ENCODE data around the gene CD6. TPM values are rescaled to one million over a fixed set of nuclear protein-coding genes. Genes with fewer than 3 reads are reported as not detected.
A peak's percentile ranks its signal among the peaks of the same experiment; 100 is the strongest.

The CD6 gene
- total RNA-seq, 1 donor from 2014 or later = 0.08 TPM

DNA sequence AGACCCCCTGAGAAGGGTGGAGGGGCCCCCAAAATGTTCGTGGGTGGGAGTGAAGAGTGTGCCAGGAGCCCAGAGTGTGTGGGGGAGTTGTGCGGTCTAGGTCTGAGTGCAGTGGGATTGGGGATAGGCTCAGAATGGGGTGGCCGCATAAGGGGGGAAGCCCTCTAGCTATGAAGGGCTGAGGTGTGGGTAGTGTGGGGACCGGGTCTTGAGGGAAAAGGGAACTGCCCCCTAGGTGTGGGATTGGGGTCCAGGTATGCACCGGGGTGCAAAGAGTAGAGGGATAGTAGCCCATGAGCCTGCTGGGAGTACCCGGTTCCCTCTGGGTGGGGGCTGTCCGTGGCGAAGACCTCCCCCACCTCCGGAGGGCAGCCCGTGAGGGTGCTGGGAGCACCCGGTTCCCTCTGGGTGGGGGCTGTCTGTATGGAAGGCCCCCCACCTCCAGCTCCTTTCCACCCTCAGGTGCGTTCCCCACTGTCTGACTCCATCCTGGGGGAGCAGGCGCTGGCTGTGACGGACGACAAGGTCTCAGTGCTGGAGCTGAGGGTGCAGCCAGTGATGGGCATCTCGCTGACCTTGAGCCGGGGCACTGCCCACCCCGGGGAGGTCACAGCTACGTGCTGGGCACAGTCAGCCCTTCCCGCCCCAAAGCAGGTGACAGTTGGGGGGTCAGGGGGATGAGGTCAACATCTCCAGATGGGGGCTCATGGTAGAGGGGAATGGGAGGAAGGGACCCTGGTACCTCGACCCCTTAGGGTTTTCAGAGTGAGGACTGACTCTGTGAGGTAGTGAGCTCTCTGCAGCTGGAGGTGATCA is 36.5 kb upstream of the CD6 start:
- no peak for DNase-seq (ENCODE audit: low read depth)

DNA sequence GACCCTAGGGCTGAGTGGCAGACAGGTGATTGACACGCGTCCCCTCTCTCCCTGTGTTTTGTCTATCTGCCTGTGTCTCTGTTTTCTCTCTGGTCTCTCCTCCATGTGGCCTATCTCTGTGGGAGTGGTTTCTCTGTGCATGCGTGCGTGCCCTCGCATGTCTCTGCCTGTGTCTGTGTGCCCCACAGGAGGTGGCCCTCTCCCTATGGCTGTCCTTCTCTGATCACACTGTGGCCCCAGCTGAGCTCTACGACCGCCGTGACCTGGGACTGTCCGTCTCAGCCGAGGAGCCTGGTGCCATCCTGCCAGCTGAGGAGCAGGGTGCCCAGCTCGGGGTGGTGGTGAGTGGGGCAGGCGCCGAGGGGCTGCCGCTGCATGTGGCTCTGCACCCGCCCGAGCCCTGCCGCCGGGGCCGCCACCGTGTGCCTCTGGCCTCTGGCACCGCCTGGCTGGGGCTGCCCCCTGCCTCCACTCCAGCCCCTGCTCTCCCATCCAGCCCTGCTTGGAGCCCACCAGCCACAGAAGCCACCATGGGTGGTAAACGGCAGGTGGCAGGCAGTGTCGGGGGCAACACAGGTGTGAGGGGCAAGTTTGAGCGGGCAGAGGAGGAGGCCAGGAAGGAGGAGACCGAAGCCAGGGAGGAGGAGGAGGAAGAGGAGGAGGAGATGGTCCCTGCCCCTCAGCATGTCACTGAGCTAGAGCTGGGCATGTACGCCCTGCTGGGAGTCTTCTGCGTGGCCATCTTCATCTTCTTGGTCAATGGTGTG is 35.6 kb upstream of the CD6 start:
- no peak for DNase-seq (ENCODE audit: low read depth)

DNA sequence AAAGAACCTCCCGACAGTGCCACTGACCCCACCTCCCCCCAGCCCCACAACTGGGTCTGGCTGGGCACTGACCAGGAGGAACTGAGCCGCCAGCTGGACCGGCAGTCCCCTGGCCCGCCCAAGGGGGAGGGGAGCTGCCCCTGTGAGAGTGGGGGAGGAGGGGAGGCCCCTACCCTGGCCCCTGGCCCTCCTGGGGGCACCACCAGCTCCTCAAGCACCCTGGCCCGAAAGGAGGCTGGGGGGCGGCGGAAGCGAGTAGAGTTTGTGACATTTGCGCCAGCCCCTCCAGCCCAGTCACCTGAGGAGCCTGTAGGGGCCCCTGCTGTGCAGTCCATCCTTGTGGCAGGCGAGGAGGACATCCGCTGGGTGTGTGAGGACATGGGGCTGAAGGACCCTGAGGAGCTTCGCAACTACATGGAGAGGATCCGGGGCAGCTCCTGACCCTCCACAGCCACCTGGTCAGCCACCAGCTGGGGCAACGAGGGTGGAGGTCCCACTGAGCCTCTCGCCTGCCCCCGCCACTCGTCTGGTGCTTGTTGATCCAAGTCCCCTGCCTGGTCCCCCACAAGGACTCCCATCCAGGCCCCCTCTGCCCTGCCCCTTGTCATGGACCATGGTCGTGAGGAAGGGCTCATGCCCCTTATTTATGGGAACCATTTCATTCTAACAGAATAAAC is 34.9 kb upstream of the CD6 start:
- no peak for DNase-seq (ENCODE audit: low read depth)

DNA sequence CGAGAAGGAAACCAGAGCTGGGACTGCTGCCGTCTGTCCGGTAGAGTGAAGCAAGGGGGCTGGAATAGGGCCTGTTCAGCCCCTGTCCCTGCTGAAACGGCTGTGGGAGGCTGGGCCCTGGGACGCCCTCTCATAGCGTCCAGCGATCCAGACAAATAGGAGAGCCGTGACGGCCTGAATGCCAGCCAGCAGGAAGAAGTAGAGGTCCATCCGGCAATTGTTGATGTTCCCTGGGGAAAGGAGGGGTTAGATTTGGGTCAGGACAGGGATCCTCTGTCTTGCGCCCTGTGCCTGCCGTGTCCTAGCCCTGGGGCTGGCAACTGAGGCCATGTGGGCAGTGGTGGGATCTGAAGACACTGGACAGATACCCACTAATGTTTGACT is 34.3 kb upstream of the CD6 start:
- DNase-seq (ENCODE audit: low read depth) = no peak

DNA sequence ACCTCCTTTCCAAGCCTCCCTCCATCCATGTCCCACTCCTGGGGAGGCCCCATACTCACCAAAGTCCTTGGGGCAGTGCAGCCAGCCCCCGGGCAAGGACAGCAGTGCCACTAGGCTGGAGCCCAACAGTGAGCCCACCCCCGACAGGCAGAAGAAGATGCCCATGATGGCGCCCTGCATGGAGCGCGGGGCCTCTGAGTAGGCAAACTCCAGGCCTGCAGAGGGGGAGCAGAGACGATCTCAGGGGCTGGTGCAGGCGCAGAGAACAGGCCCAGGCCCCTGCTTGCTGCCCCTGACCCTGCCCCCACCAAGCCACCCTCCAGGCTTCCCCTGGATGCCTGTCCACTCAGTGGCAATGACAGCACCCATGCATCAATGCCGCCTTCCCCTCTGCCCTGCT is 33.7 kb upstream of the CD6 start:
- DNase-seq (ENCODE audit: low read depth) = no peak

DNA sequence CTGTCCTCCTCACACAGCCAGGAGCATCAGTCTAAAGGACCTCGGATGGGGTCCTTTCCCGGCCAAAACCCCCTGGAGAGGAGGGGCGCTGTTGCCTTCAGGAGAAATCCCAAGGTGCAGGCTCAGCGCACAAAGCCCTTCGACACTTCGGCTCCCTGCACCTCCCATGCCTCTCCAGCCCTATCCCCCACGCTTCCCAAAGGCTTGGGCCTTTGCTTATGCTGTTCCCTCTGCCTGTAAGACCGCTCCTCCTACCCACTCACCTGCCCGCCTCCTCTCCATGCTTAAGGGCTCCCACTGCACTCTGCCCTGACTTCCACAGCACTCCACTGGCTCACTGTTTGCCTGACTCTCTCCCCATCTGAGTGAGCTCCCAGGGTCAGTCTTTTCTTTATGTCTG is 33.0 kb upstream of the CD6 start:
- DNase-seq (ENCODE audit: low read depth) = no peak

DNA sequence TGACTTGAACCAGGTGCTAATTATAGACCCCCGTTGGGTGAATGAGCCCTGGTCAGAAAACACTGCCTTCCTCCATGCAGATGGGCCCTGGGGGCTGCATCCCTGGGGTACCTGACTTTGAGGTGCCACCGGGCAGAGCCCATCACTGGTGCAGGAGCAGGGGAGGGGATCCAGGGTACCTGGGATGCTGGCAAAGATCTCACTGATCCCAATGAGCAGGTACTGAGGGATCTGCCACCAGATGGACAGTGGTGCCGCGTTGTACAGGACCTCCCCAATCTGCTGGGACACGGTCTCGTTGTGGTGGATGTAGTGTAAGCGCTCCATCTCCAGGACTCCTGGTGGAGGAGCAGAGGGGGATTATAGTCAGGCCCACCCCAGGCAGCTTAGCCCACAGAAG is 32.2 kb upstream of the CD6 start:
- DNase-seq (ENCODE audit: low read depth) = no peak

DNA sequence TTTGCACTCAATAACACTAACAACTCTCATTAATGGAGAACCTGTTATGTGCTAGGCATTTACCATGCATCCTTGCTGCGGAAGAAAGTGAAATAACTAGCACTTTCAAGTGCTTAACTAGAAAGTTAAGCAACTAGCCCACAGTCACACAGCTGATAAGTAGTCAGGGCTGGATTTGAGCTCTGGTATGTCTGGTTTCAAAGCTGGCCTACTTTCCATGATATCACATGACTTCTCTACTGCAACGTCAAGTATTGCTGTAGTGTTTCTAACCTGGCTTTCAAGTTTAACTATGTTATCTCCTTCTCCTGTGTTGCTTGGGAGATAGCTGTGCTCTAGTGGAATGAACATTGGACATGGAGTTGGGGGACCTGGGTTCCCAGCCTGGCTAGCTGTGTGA is 31.6 kb upstream of the CD6 start:
- DNase-seq (ENCODE audit: low read depth) = no peak

DNA sequence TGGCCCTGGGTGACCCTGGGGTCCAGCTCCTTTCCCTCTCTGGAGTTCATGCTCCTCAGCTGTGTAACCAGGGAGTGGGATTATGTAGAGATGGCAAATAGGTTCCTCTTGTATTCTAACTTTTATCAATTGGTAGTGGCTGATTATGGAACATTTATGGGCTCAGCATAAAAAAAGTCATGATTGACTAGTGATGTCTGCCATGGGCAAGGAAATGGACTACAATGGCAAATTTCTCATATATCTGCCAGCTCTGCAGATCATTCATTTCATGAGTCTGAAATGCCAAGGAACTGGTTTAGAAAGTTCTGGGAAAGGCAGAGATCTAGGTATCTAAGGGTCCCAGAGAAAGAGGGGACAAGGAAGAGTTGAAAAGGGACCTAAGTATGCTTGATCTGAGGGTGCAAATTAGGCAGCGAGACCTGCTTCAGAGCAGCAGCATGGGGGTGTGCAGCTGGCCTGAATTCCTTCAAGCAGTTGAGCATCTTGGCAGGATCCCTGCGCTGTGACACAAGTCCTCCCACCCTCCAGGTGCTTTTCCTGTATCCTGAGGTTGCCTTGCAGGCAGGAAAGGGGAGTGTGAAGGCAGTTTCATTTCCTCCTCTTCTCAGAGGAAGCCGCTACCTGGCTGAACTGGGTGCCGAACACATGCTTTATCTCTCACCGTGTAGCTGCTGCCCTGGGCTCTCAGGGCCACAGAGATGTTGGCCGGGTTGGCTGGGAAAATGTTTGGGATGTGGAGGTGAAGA is 29.9 kb upstream of the CD6 start:
- DNase-seq (ENCODE audit: low read depth) = no peak

DNA sequence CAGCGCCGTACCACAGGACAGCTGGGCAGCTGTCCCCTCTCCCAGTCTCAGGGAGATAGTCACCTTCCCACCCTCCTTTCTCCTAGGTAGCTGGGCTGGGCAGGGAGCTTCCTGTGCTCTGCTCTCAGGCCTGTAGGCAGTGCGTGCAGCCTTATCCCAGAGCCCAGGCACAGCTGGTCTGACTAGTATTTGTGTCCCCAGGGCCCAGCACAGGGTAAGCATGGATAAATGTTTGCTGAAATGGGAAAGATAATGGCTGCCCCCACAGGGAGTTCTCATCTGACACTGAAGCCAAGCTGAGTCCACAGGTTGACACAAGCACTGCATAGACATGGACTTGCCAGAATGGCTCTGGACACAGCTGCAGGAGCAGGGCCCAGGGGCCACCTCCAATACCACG is 29.3 kb upstream of the CD6 start:
- DNase-seq (ENCODE audit: low read depth) = no peak

DNA sequence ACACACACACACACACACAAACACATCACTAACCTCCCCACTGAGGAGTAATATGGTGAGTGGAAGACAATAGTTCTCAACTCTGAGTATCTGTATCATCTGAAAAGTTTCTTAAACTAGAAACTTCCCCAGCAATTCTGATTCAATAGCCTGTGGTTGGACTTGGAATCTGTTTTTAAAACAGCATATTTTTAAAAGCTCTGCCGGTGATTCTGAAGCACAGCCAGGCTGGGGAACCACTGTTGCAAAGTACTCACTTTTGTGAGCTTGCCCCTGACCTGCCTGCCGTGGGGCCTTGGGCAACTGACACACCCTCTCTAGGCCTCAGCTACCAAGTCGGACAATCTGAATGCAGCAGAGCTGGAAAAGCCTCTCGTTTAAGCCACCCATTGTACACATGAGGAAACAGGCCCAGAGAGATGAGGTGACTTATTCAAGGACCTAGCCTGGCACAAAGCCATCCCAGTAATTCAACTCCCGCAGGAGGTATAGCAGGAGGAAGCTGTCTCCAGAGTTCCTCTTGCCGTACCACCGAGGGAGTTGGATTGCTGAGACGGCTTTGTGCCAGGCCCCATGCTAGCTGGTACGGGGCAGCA is 28.4 kb upstream of the CD6 start:
- no peak for DNase-seq (ENCODE audit: low read depth)

DNA sequence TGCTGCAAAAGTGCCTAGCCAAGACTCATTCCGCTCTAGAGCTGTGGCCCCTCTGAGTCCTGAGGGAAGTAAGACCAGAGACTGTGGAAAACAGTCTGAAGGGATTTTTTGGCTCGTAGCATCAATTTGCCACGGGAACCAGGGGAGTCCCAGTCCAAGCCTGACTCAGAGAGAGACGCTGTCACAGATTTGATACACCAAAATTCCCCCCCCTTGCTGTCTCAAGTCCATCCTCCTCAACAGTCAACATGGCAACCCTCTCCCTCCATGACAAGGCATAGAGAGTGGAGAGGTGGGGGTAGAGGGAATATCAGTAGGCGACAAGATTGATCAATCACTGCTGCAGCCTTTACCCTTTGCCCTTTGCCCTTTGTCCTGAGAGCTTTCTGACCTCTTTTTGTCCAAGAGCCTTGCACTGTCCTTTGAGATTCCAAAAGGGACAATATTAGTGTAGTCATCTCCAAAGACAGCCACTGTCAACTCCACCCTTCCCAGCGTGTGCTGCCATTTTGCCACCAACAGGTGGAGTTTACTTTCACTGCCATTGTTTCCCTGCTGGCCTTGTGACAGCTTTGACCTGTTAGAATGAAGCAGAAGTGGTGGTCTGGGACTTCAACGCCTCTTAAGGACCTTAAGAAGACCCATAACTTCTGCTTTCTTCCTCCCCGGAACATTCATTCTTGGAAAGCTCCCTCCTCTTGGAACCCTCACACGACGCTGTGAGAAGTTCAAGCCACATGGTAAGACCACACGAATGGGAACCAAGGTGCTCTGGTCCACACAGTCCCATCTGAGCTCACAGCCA is 26.8 kb upstream of the CD6 start:
- DNase-seq (ENCODE audit: low read depth) = no peak

DNA sequence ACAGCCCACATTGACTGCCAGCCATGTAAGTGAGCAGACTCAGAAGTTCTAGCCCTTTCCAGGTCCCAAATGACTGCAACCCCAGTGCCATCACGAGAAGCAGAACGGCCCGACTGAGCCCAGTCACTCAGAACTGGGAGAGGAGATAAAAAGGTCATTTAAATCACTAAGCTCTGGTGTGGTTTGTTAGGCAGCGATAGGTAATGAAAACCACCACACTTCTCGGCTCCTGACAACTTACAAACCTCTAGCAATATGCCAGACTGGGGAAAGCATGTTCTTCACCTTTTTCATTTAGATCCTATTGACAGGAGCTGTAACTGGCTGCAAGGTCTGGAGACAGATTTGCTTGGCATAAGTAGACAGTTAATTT is 26.2 kb upstream of the CD6 start:
- DNase-seq (ENCODE audit: low read depth) = no peak

DNA sequence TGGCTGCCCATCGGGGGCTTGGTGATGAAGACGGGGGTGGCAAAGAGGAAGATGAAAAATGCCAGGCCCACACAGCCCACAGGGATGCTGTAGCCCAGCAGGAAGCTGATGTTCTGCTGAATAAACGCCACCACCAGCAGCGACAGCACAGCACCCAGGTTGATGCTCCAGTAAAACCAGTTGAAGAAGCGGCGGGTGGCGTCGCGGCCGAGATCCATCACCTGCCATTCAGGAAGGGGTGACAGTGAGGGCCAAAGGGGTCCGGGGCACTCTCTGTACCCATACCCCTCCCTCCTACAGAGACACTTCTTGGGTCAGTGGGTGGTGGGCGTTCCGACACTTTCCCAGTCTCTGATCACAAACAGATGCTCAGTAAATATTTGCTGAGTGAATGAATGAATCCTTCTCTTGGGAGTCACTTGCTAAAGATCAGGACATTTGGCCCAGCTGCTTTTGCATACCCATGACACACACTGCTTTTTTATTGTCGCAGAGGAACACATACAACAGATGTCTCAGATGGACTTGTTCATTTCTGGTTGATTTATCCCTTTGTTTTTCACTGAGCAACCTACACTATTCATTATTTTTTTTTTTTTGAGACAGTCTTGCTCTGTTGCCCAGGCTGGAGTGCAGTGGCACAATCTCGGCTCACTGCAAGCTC is 24.7 kb upstream of the CD6 start:
- DNase-seq (ENCODE audit: low read depth) = peak; percentile 39

DNA sequence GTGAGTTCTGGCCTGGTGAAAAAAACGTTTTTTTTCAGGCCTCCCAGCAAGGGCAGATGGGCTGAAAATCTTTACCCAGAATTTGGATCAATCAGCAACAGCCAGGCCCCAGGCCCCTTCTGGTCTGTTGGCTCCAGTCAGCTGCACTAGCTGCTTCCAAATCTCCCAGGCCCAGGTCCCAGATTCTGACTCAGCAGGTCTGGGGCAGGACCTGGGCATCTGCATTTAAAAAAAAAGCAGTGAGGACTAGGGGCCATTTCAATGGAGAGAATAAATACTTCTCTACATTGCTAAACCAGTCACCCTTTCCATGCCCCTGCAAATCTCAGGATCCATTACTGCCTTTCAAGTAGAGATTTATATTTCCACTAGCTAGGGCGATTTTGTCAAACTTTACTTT is 23.8 kb upstream of the CD6 start:
- DNase-seq (ENCODE audit: low read depth) = peak; percentile 32

DNA sequence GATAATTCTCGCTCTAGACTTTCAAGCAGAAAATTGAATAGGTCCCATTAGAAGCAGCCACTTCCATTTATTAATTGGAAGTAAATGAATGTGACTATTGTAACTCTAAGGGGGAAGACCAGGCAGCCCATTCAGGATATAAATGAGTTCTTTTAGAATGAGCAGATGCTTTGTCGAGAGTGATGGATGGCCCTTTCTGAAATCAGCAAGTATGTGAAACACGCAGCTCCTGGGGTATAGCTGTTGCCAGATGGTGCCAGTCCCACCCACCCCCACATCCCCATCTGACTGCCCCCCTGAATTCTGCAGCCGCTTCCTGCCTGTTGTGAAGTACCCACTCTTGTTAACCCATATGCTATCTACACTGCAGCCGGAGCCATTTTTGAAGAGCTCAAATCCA is 23.2 kb upstream of the CD6 start:
- peak; percentile 30 for DNase-seq (ENCODE audit: low read depth)

DNA sequence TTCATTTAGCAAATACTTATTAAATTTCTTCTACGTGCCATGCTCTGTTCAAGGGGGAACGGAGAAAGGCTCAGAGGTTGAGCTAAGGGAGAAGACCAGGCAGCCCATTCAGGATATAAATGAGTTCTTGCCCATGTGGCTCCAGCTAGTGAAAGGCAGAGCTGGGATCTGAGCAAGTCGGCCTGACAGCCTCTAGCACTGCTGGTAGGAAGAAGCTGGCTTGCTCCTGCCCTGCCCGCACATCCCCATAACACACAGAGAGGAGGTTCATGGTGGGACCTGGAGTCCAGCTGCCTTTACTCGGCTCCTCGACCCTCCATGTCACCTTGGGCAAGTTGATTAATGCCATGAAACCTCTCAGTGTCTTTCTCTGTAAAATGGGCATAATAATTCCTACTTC is 21.5 kb upstream of the CD6 start:
- no peak for DNase-seq (ENCODE audit: low read depth)

DNA sequence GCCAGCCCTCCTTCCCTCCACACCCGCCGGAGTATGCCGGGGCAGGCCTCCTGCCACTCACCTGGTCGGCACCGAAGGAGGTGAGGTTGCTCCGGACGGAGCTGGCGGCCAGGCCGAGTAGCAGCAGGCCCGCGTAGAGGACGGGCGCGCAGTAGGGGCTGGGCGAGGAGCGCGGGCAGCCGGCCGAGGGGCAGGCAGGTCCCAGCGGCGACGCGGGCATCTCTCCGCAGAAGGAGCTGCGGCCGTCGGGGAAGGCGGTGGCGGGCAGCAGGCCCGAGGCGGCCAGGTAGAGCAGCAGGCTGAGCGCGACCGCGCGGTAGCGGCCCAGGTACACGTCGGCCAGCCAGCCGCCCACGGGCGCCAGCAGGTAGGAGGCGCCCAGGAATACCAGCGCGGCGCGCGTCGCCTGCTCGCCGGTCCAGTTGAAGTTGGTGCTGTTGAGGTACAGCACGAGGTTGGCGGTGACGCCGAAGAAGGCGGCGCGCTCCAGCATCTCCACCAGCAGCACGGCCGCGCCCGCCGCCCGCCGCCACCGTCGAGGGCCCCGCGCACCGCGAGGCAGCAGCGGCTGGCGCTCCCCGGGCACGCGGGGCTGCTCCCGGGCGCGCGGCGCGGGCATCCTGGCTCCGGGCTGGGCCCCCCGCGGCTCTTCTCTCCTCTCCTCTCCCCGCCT is 20.4 kb upstream of the CD6 start:
- no peak for DNase-seq (ENCODE audit: low read depth)

DNA sequence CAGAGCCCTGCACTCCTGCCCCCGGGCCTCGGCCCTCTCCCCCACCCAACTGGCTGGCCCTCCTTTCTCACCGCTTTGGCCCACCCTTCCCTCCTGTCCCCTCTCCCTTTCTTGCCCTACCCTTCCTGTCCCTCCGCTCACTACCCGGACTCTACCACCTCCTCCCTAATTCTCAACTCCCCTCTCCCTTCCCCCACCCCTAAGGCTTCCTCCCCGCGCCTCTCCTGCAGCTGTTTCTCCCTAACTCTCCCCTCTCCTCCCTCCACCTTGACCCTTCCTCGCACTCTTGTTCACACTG is 19.9 kb upstream of the CD6 start:
- peak; percentile 18 for DNase-seq (ENCODE audit: low read depth)
